GM18526 (cell line): ENCODE data around the gene FMN1.

Source experiments
- POLR2A ChIP-seq: IDR thresholded peaks from 3 replicates; pipeline ENCODE4 v1.6.1; 2011; ENCODE audit not compliant: insufficient read length; ENCODE audit errors: extremely low read depth

Gene FMN1

GRCh38 chr15:33119865-33120264, 74.6 kb downstream of the FMN1 start:
- TF ChIP-seq POLR2A: no peak

- no peak for TF ChIP-seq POLR2A
Measured at GRCh38 chr15:33119273-33119672, 75.2 kb downstream of the FMN1 start.

GRCh38 chr15:33116198-33116597, 78.3 kb downstream of the FMN1 start:
- TF ChIP-seq POLR2A: no peak

- TF ChIP-seq POLR2A: no peak
Measured at GRCh38 chr15:33115191-33115861, 79.2 kb downstream of the FMN1 start.

- no peak for TF ChIP-seq POLR2A
Measured at GRCh38 chr15:33114374-33114717, 80.2 kb downstream of the FMN1 start.

- no peak for TF ChIP-seq POLR2A
Measured at GRCh38 chr15:33113666-33114373, 80.7 kb downstream of the FMN1 start.

GRCh38 chr15:33112541-33113105, 81.9 kb downstream of the FMN1 start:
- TF ChIP-seq POLR2A: no peak

GRCh38 chr15:33111041-33111451, 83.5 kb downstream of the FMN1 start:
- no peak for TF ChIP-seq POLR2A

GRCh38 chr15:33109345-33109744, 85.2 kb downstream of the FMN1 start:
- no peak for TF ChIP-seq POLR2A

GRCh38 chr15:33108518-33108917, 86.0 kb downstream of the FMN1 start:
- TF ChIP-seq POLR2A: no peak

- no peak for TF ChIP-seq POLR2A
Measured at GRCh38 chr15:33107950-33108349, 86.6 kb downstream of the FMN1 start.

- TF ChIP-seq POLR2A: no peak
Measured at GRCh38 chr15:33104212-33104611, 90.3 kb downstream of the FMN1 start.

- TF ChIP-seq POLR2A: no peak
Measured at GRCh38 chr15:33101036-33101435, 93.5 kb downstream of the FMN1 start.

GRCh38 chr15:33100314-33100713, 94.2 kb downstream of the FMN1 start:
- no peak for TF ChIP-seq POLR2A

- no peak for TF ChIP-seq POLR2A
Measured at GRCh38 chr15:33099739-33100138, 94.8 kb downstream of the FMN1 start.

GRCh38 chr15:33099213-33099612, 95.3 kb downstream of the FMN1 start:
- TF ChIP-seq POLR2A: no peak

GRCh38 chr15:33098094-33099058, 96.1 kb downstream of the FMN1 start:
- no peak for TF ChIP-seq POLR2A
